ENCODE measurements around the gene CEP104.

CEP104 gene

GRCh38 chr1:3903141-3904005 is 46.4 kb upstream of the CEP104 start:
- DNase-seq = peak in 2 of 3 donors; percentile 39 to 54
- H3K4me1 ChIP-seq (ENCODE audit: control extremely low read depth in 1 of 4, control insufficient read depth in 4 of 4, insufficient read depth in 4 of 4, low read length in 3 of 4) = peaks cover 1 to 38% (median 35%) of the 10 kb centered on the region in 4 experiments
- H3K27ac ChIP-seq (ENCODE audit: insufficient read depth in 1 of 2, low read depth in 1 of 2, low read length in 2 of 2, poor library complexity in 1 of 2, severe bottlenecking in 2 of 2) = no peak overlapping the region
- 74% methylated on average over 12 of the region's 16 CpGs for WGBS (ENCODE audit: insufficient coverage)
- peaks cover 0 to 2% (median 0%) of the 10 kb centered on the region in 5 experiments for H3K27me3 ChIP-seq (replicated peaks in 2 of 5; ENCODE audit: control insufficient read depth in 4 of 5, insufficient read depth in 5 of 5, low read length in 4 of 5)
- peak overlapping the region in 2 of 7 experiments; percentile 11 to 32 for H3K4me3 ChIP-seq (ENCODE audit: control insufficient read depth in 1 of 7, extremely low read depth in 1 of 7, insufficient read depth in 4 of 7, low read depth in 2 of 7, low read length in 6 of 7)
- H3K36me3 ChIP-seq (ENCODE audit: control insufficient read depth in 4 of 4, insufficient read depth in 4 of 4, low read length in 3 of 4) = no peaks in the 10 kb centered on the region
- ChIA-PET POLR2A (no interaction called here), CTCF (interaction anchor here (1.1 to 2.4 kb wide), 3 partner anchors 10 to 110 kb away, joined by 3 to 11 read pairs (median 5); partner anchors contain the start of gene DFFB)
- peaks cover 0 to 2% (median 0%) of the 10 kb centered on the region in 5 experiments for H3K9me3 ChIP-seq (ENCODE audit: control extremely low read depth in 1 of 5, control insufficient read depth in 4 of 5, insufficient read depth in 2 of 5, low read depth in 1 of 5, low read length in 4 of 5)

GRCh38 chr1:3902571-3903091 is 45.6 kb upstream of the CEP104 start:
- peaks cover 0 to 8% (median 3%) of the 10 kb centered on the region in 5 experiments for H3K9me3 ChIP-seq (ENCODE audit: control extremely low read depth in 1 of 5, control insufficient read depth in 4 of 5, insufficient read depth in 2 of 5, low read depth in 1 of 5, low read length in 4 of 5)
- CTCF ChIA-PET = interaction anchor here (2.4 kb wide), 1 partner anchor 45 kb away, joined by 11 read pairs; the partner anchor contains the start of gene DFFB
- no peaks in the 10 kb centered on the region for H3K36me3 ChIP-seq (ENCODE audit: control insufficient read depth in 4 of 4, insufficient read depth in 4 of 4, low read length in 3 of 4)
- H3K4me3 ChIP-seq (ENCODE audit: control insufficient read depth in 1 of 7, extremely low read depth in 1 of 7, insufficient read depth in 4 of 7, low read depth in 2 of 7, low read length in 6 of 7) = peak overlapping the region in 1 of 7 experiments; percentile 5
- H3K27me3 ChIP-seq (replicated peaks in 2 of 5; ENCODE audit: control insufficient read depth in 4 of 5, insufficient read depth in 5 of 5, low read length in 4 of 5) = no peaks in the 10 kb centered on the region
- POLR2A ChIA-PET = no interaction called here
- peaks cover 1 to 38% (median 35%) of the 10 kb centered on the region in 4 experiments for H3K4me1 ChIP-seq (ENCODE audit: control extremely low read depth in 1 of 4, control insufficient read depth in 4 of 4, insufficient read depth in 4 of 4, low read length in 3 of 4)
- no peak overlapping the region for H3K27ac ChIP-seq (ENCODE audit: insufficient read depth in 1 of 2, low read depth in 1 of 2, low read length in 2 of 2, poor library complexity in 1 of 2, severe bottlenecking in 2 of 2)
- 91% methylated on average over 8 of the region's 10 CpGs for WGBS (ENCODE audit: insufficient coverage)
- no peak for DNase-seq

- POLR2A ChIA-PET = no interaction called here
- CTCF ChIA-PET = interaction anchor here (2.4 kb wide), 1 partner anchor 44 kb away, joined by 11 read pairs; the partner anchor contains the start of gene DFFB
- Histone ChIP-seq H3K4me1 (ENCODE audit: control extremely low read depth in 1 of 4, control insufficient read depth in 4 of 4, insufficient read depth in 4 of 4, low read length in 3 of 4) (peaks cover 1 to 38% (median 34%) of the 10 kb centered on the region in 4 experiments), H3K27me3 (replicated peaks in 2 of 5; ENCODE audit: control insufficient read depth in 4 of 5, insufficient read depth in 5 of 5, low read length in 4 of 5) (no peaks in the 10 kb centered on the region), H3K9me3 (ENCODE audit: control extremely low read depth in 1 of 5, control insufficient read depth in 4 of 5, insufficient read depth in 2 of 5, low read depth in 1 of 5, low read length in 4 of 5) (peaks cover 0 to 11% (median 3%) of the 10 kb centered on the region in 5 experiments), H3K27ac (ENCODE audit: insufficient read depth in 1 of 2, low read depth in 1 of 2, low read length in 2 of 2, poor library complexity in 1 of 2, severe bottlenecking in 2 of 2) (no peak overlapping the region), H3K4me3 (ENCODE audit: control insufficient read depth in 1 of 7, extremely low read depth in 1 of 7, insufficient read depth in 4 of 7, low read depth in 2 of 7, low read length in 6 of 7) (no peak overlapping the region), H3K36me3 (ENCODE audit: control insufficient read depth in 4 of 4, insufficient read depth in 4 of 4, low read length in 3 of 4) (peaks cover 0 to 2% (median 0%) of the 10 kb centered on the region in 4 experiments)
- WGBS (ENCODE audit: insufficient coverage) = 98% methylated on average over 8 of the region's 15 CpGs
- no peak for DNase-seq
Observed at GRCh38 chr1:3902111-3902511, 45.1 kb upstream of the CEP104 start.

GRCh38 chr1:3900969-3901529 is 44.0 kb upstream of the CEP104 start:
- ChIA-PET POLR2A (interaction anchor here (0.7 to 1.8 kb wide), 3 partner anchors 10 to 43 kb away, joined by 4 to 8 read pairs (median 5); no protein-coding TSS in a partner anchor), CTCF (interaction anchor here (1.2 to 3.0 kb wide), 2 partner anchors 44 to 107 kb away, joined by 4 to 16 read pairs; partner anchors contain the start of genes CEP104 and DFFB)
- Histone ChIP-seq H3K27ac (ENCODE audit: insufficient read depth in 1 of 2, low read depth in 1 of 2, low read length in 2 of 2, poor library complexity in 1 of 2, severe bottlenecking in 2 of 2) (peak overlapping the region in 1 of 2 experiments; percentile 95), H3K4me1 (ENCODE audit: control extremely low read depth in 1 of 4, control insufficient read depth in 4 of 4, insufficient read depth in 4 of 4, low read length in 3 of 4) (peaks cover 1 to 39% (median 36%) of the 10 kb centered on the region in 4 experiments), H3K9me3 (ENCODE audit: control extremely low read depth in 1 of 5, control insufficient read depth in 4 of 5, insufficient read depth in 2 of 5, low read depth in 1 of 5, low read length in 4 of 5) (peaks cover 0 to 11% (median 6%) of the 10 kb centered on the region in 5 experiments), H3K36me3 (ENCODE audit: control insufficient read depth in 4 of 4, insufficient read depth in 4 of 4, low read length in 3 of 4) (peaks cover 0 to 8% (median 2%) of the 10 kb centered on the region in 4 experiments), H3K4me3 (ENCODE audit: control insufficient read depth in 1 of 7, extremely low read depth in 1 of 7, insufficient read depth in 4 of 7, low read depth in 2 of 7, low read length in 6 of 7) (peak overlapping the region; percentile 69 to 95 (median 88)), H3K27me3 (replicated peaks in 2 of 5; ENCODE audit: control insufficient read depth in 4 of 5, insufficient read depth in 5 of 5, low read length in 4 of 5) (no peaks in the 10 kb centered on the region)
- under 1% methylated on average over 38 of the region's 51 CpGs for WGBS (ENCODE audit: insufficient coverage)
- peak; percentile 88 to 89 (median 89) for DNase-seq

GRCh38 chr1:3900150-3900968 is 43.3 kb upstream of the CEP104 start, which contains the start of gene C1orf174:
C1orf174 (minus strand) TSS chr1:3900272; CDS start chr1:3900186, 86 bp downstream.
- Histone ChIP-seq H3K4me3 (ENCODE audit: control insufficient read depth in 1 of 7, extremely low read depth in 1 of 7, insufficient read depth in 4 of 7, low read depth in 2 of 7, low read length in 6 of 7) (peak within 1 kb of the TSS; percentile 76 to 95 (median 88)), H3K36me3 (ENCODE audit: control insufficient read depth in 4 of 4, insufficient read depth in 4 of 4, low read length in 3 of 4) (peaks cover 0 to 13% (median 6%) of the 10 kb centered on the region in 4 experiments), H3K9me3 (ENCODE audit: control extremely low read depth in 1 of 5, control insufficient read depth in 4 of 5, insufficient read depth in 2 of 5, low read depth in 1 of 5, low read length in 4 of 5) (peaks cover 0 to 11% (median 6%) of the 10 kb centered on the region in 5 experiments), H3K27ac (ENCODE audit: insufficient read depth in 1 of 2, low read depth in 1 of 2, low read length in 2 of 2, poor library complexity in 1 of 2, severe bottlenecking in 2 of 2) (peak within 1 kb of the TSS; percentile 85 to 95), H3K4me1 (ENCODE audit: control extremely low read depth in 1 of 4, control insufficient read depth in 4 of 4, insufficient read depth in 4 of 4, low read length in 3 of 4) (peaks cover 1 to 39% (median 36%) of the 10 kb centered on the region in 4 experiments), H3K27me3 (replicated peaks in 2 of 5; ENCODE audit: control insufficient read depth in 4 of 5, insufficient read depth in 5 of 5, low read length in 4 of 5) (no peaks in the 10 kb centered on the region)
- WGBS (ENCODE audit: insufficient coverage) = 0% methylated on average over 37 of the region's 58 CpGs
- DNase-seq = peak; percentile 100
- ChIA-PET POLR2A (interaction anchor here (0.7 to 1.8 kb wide), 4 partner anchors 9 to 43 kb away, joined by 4 to 8 read pairs (median 5); partner anchors contain the start of genes CEP104 and DFFB), CTCF (interaction anchor here (1.0 to 3.0 kb wide), 7 partner anchors 9 to 107 kb away, joined by 3 to 16 read pairs (median 4); partner anchors contain the start of genes CEP104 and DFFB)

GRCh38 chr1:3899754-3900149 is 42.7 kb upstream of the CEP104 start:
- H3K9me3 ChIP-seq (ENCODE audit: control extremely low read depth in 1 of 5, control insufficient read depth in 4 of 5, insufficient read depth in 2 of 5, low read depth in 1 of 5, low read length in 4 of 5) = peaks cover 0 to 11% (median 6%) of the 10 kb centered on the region in 5 experiments
- POLR2A ChIA-PET = interaction anchor here (1.0 to 1.8 kb wide), 3 partner anchors 9 to 43 kb away, joined by 4 to 8 read pairs (median 5); partner anchors contain the start of genes CEP104 and DFFB
- WGBS (ENCODE audit: insufficient coverage) = 0% methylated on average over 24 of the region's 26 CpGs

More at GRCh38 chr1:3899754-3900149, 42.7 kb upstream of the CEP104 start:
- Histone ChIP-seq H3K27ac (ENCODE audit: insufficient read depth in 1 of 2, low read depth in 1 of 2, low read length in 2 of 2, poor library complexity in 1 of 2, severe bottlenecking in 2 of 2) (peak overlapping the region; percentile 85 to 95), H3K4me3 (ENCODE audit: control insufficient read depth in 1 of 7, extremely low read depth in 1 of 7, insufficient read depth in 4 of 7, low read depth in 2 of 7, low read length in 6 of 7) (peak overlapping the region; percentile 67 to 95 (median 86)), H3K27me3 (replicated peaks in 2 of 5; ENCODE audit: control insufficient read depth in 4 of 5, insufficient read depth in 5 of 5, low read length in 4 of 5) (no peaks in the 10 kb centered on the region), H3K4me1 (ENCODE audit: control extremely low read depth in 1 of 4, control insufficient read depth in 4 of 4, insufficient read depth in 4 of 4, low read length in 3 of 4) (peaks cover 1 to 39% (median 36%) of the 10 kb centered on the region in 4 experiments), H3K36me3 (ENCODE audit: control insufficient read depth in 4 of 4, insufficient read depth in 4 of 4, low read length in 3 of 4) (peaks cover 0 to 19% (median 12%) of the 10 kb centered on the region in 4 experiments)
- peak; percentile 69 to 80 (median 71) for DNase-seq
- CTCF ChIA-PET = interaction anchor here (1.0 to 3.0 kb wide), 7 partner anchors 9 to 106 kb away, joined by 3 to 16 read pairs (median 4); partner anchors contain the start of genes CEP104 and DFFB
